Tracheal epithelial cell (primary cell): ENCODE measurements around the gene CYFIP2. TPM values are rescaled to one million over a fixed set of nuclear protein-coding genes. Genes with fewer than 3 reads are reported as not detected.

Source experiments
- total RNA-seq: library from RNA; depleted of rRNA; stranded (reverse); fragments of >200 nt; gene quantifications from 2 replicates; pipeline ENCODE4 v1.2.1, GENCODE V29; 2014

The CYFIP2 gene
- 2.1 and 8.0 TPM in 2 replicates for total RNA-seq

DNA sequence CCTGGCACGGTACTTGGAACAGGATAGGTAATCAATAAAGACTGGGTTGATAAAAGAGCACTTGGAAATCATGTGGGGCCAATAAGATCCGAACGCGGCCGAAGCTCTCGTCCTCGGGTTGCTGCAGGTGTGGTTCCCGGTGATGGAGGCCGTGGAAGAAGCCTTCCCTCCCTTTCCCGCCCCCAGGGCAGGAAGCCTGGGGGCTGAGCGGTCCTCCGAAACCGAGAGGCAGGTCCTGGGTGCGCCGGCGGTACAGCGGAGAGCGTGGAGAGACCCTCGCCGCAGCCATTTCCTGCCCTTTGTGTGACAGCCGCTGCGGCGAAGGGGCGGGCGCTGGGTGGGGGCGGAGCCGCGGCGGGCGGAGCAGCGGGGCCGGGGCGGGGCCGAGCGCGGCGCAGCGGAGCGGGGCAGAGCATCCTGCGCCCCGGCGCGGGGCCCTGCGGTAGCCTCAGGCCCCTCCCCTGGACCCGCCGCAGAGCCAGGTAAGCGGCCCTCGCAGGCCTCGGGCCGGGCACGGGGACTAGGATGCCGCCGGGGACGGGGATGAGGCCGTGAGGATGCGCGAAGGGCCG, at the start of gene CYFIP2:
Gene CYFIP2, plus strand, starts transcription at position 410 of the 572 bp plus-strand sequence. CDS start 19,239 bp downstream, outside the sequence.

Other genes with a start within 250 kb of the CYFIP2 start
- 55.2 TPM in 1 of 2 replicates, not detected in the other for gene HAVCR1, start 207.0 kb upstream of the CYFIP2 start, total RNA-seq
- gene HAVCR2, start 157.1 kb upstream of the CYFIP2 start, total RNA-seq: 0.43 and 0.72 TPM in 2 replicates
- gene MED7, start 123.3 kb upstream of the CYFIP2 start, total RNA-seq: 6.0 and 8.1 TPM in 2 replicates
- gene GARIN3, start 99.9 kb upstream of the CYFIP2 start, total RNA-seq: not detected in 2 replicates
- gene ITK, start 85.3 kb upstream of the CYFIP2 start, total RNA-seq: not detected in 2 replicates
- 6.0 and 22.2 TPM in 2 replicates for gene NIPAL4, start 194.1 kb downstream of the CYFIP2 start, total RNA-seq